Stimulated activated CD8-positive, alpha-beta memory T cell treated with anti-CD3 and anti-CD28 coated beads, Interleukin-12 subunit alpha, Interleukin-12 subunit beta, amount 100 ng/mL, for 1 hour (primary cell): Measurements from ENCODE around the gene NDFIP1.
"Not testable (repeated sequence)": the region's sequence is repeated elsewhere in the genome, so short reads cannot be mapped to it uniquely, and the experiment has no call there.

Experiments used
- DNase-seq: peaks from one replicate; pipeline ENCODE4 v3.0.0-alpha.2; 2020; ENCODE audit warnings: low read depth

NDFIP1 gene

GRCh38 chr5:142108432-142109330 lies at the start of gene NDFIP1:
Gene NDFIP1 (plus strand): TSS chr5:142108779. CDS start chr5:142108975, 196 bp downstream.
- peak; percentile 72 for DNase-seq

GRCh38 chr5:142059304-142059940 lies 49.2 kb upstream of the NDFIP1 start:
- DNase-seq = no peak

- no peak for DNase-seq
These were observed 45.2 kb upstream of the NDFIP1 start for GRCh38 chr5:142063376-142063775.

GRCh38 chr5:142063878-142064331 lies 44.7 kb upstream of the NDFIP1 start:
- no peak for DNase-seq

GRCh38 chr5:142065273-142065672 lies 43.3 kb upstream of the NDFIP1 start:
- DNase-seq = no peak

- no peak for DNase-seq
These were observed 38.8 kb upstream of the NDFIP1 start for GRCh38 chr5:142069606-142070399.

- no peak for DNase-seq
These were observed 37.8 kb upstream of the NDFIP1 start for GRCh38 chr5:142070734-142071133.

GRCh38 chr5:142072488-142072887 lies 36.1 kb upstream of the NDFIP1 start:
- no peak for DNase-seq

GRCh38 chr5:142073362-142073988 lies 35.1 kb upstream of the NDFIP1 start:
- no peak for DNase-seq

GRCh38 chr5:142074006-142074405 lies 34.6 kb upstream of the NDFIP1 start:
- DNase-seq = no peak

GRCh38 chr5:142078221-142078620 lies 30.4 kb upstream of the NDFIP1 start:
- DNase-seq = no peak

- no peak for DNase-seq
These were observed 29.9 kb upstream of the NDFIP1 start for GRCh38 chr5:142078706-142079105.

GRCh38 chr5:142079306-142079721 lies 29.3 kb upstream of the NDFIP1 start:
- DNase-seq = no peak

GRCh38 chr5:142080248-142080647 lies 28.3 kb upstream of the NDFIP1 start:
- no peak for DNase-seq

GRCh38 chr5:142082182-142082781 lies 26.3 kb upstream of the NDFIP1 start:
- DNase-seq = no peak

- DNase-seq = no peak
These were observed 22.4 kb upstream of the NDFIP1 start for GRCh38 chr5:142086229-142086628.

GRCh38 chr5:142086679-142087078 lies 21.9 kb upstream of the NDFIP1 start:
- no peak for DNase-seq

- no peak for DNase-seq
These were observed 20.5 kb upstream of the NDFIP1 start for GRCh38 chr5:142087920-142088679.

- DNase-seq = not testable (repeated sequence)
These were observed 19.6 kb upstream of the NDFIP1 start for GRCh38 chr5:142088855-142089479.

GRCh38 chr5:142091012-142091411 lies 17.6 kb upstream of the NDFIP1 start:
- no peak for DNase-seq
